HFFc6 (cell line): Measurements from ENCODE around the gene PIK3R2. TPM values are rescaled to one million over a fixed set of nuclear protein-coding genes. Genes with fewer than 3 reads are reported as not detected.
A peak's percentile ranks its signal among the peaks of the same experiment; 100 is the strongest.

Experiments
- DNase-seq: peaks from one replicate; pipeline ENCODE4 v3.0.0-alpha.2; 2018
- H3K27ac Mint-ChIP-seq: 2 replicates; pipeline ENCODE4 v1.8.0; 2020; ENCODE audit warnings: mild to moderate bottlenecking, mixed read lengths
- H3K27me3 Mint-ChIP-seq: 2 replicates; pipeline ENCODE4 v1.8.0; 2021; ENCODE audit warnings: mild to moderate bottlenecking, moderate library complexity, mixed read lengths; ENCODE audit not compliant: insufficient read depth
- H3K36me3 Mint-ChIP-seq: 2 replicates; pipeline ENCODE4 v1.8.0; 2021; ENCODE audit warnings: low read depth, mixed read lengths
- H3K4me1 Mint-ChIP-seq: 2 replicates; pipeline ENCODE4 v1.8.0; 2020; ENCODE audit warnings: low read depth, mixed read lengths
- H3K4me3 Mint-ChIP-seq: 2 replicates; pipeline ENCODE4 v1.8.0; 2020; ENCODE audit warnings: mild to moderate bottlenecking, moderate library complexity, mixed read lengths
- H3K9me3 Mint-ChIP-seq: 2 replicates; pipeline ENCODE4 v1.8.0; 2020; ENCODE audit warnings: mild to moderate bottlenecking, mixed read lengths
- total RNA-seq, 6 experiments: library from RNA; stranded (reverse); fragmentation: NEBNext Ultra II Directional; extraction: Animal tissue kit (Norgen Biotek cat#: 25700); gene quantifications; 2 replicates in 1 of 6; 3 replicates in 5 of 6; pipeline ENCODE4 v1.2.3, GENCODE V29; 2021
- TF ChIP-seq, protein P1 (sequence below): fragments of 200-600 bp; sonication (generic); IDR thresholded peaks from 2 replicates; pipeline ENCODE4 v1.5.0; 2021; ENCODE audit warnings: antibody characterized with exemption, mild to moderate bottlenecking

PIK3R2 gene
- total RNA-seq, 6 experiments from 2014 or later: 51.9 to 66.1 (median 56.0) TPM

DNA sequence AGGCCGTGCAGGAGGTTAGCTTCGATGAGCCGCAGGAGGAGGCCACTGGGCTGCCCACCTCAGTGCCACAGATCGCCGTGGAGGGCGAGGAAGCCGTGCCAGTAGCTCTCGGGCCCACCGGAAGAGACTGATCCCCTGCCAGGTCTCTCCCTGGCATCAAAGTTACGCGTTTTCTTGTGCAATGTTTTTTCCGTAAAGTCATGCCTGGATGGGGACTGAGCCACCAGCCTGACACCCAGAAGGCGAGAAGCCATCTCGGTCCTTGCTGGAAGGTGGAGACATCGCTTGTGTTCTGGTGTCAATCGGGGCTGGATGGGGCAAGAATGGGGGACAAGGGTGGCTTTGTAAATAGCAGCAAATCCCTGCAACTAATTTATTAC is 3.4 kb upstream of the PIK3R2 start:
- H3K36me3 Mint-ChIP-seq: peaks cover 14% of the 10 kb centered on the region
- peaks cover 23% of the 10 kb centered on the region for H3K4me1 Mint-ChIP-seq
- no peak overlapping the region for H3K27ac Mint-ChIP-seq
- no peak overlapping the region for H3K4me3 Mint-ChIP-seq
- peaks cover 5% of the 10 kb centered on the region for H3K27me3 Mint-ChIP-seq
- no peaks in the 10 kb centered on the region for H3K9me3 Mint-ChIP-seq
- no peak for DNase-seq
- TF ChIP-seq, protein P1, sequence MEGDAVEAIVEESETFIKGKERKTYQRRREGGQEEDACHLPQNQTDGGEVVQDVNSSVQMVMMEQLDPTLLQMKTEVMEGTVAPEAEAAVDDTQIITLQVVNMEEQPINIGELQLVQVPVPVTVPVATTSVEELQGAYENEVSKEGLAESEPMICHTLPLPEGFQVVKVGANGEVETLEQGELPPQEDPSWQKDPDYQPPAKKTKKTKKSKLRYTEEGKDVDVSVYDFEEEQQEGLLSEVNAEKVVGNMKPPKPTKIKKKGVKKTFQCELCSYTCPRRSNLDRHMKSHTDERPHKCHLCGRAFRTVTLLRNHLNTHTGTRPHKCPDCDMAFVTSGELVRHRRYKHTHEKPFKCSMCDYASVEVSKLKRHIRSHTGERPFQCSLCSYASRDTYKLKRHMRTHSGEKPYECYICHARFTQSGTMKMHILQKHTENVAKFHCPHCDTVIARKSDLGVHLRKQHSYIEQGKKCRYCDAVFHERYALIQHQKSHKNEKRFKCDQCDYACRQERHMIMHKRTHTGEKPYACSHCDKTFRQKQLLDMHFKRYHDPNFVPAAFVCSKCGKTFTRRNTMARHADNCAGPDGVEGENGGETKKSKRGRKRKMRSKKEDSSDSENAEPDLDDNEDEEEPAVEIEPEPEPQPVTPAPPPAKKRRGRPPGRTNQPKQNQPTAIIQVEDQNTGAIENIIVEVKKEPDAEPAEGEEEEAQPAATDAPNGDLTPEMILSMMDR: no peak

GRCh38 chr19:18150776-18151624 is 2.0 kb upstream of the PIK3R2 start:
- H3K27ac Mint-ChIP-seq: peak overlapping the region; percentile 99
- H3K4me1 Mint-ChIP-seq: peaks cover 24% of the 10 kb centered on the region
- H3K36me3 Mint-ChIP-seq: peaks cover 7% of the 10 kb centered on the region
- peak overlapping the region; percentile 91 for H3K4me3 Mint-ChIP-seq
- no peak for DNase-seq
- TF ChIP-seq, protein P1: no peak
- peaks cover 5% of the 10 kb centered on the region for H3K27me3 Mint-ChIP-seq
- H3K9me3 Mint-ChIP-seq: no peaks in the 10 kb centered on the region

DNA sequence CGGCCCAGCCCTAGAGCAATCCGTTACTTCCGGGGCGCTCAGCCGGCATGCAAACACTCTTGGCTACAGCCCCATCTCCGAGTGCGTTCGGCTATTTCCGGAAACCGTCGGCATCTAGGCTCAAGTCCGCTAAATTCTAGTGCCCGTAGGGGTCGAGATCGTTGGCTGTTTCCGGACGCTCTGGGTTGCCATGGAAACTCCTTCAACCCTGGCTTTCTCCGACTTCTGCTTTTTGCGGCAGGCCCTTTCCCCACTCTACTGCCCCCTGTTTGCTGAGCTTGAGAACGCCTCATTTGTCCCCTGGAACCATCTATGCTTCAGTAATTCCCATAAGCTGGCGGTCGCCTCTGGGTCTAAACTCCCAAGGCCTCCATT is 534 bp upstream of the PIK3R2 start:
- H3K4me1 Mint-ChIP-seq: peaks cover 30% of the 10 kb centered on the region
- peaks cover 4% of the 10 kb centered on the region; the same call in 1 of the 2 replicates for H3K36me3 Mint-ChIP-seq
- peak; percentile 97 for DNase-seq
- peak overlapping the region; percentile 99 for H3K27ac Mint-ChIP-seq
- H3K9me3 Mint-ChIP-seq: no peaks in the 10 kb centered on the region
- TF ChIP-seq, protein P1: peak; percentile 79
- peak overlapping the region; percentile 91 for H3K4me3 Mint-ChIP-seq
- peaks cover 5% of the 10 kb centered on the region for H3K27me3 Mint-ChIP-seq

DNA sequence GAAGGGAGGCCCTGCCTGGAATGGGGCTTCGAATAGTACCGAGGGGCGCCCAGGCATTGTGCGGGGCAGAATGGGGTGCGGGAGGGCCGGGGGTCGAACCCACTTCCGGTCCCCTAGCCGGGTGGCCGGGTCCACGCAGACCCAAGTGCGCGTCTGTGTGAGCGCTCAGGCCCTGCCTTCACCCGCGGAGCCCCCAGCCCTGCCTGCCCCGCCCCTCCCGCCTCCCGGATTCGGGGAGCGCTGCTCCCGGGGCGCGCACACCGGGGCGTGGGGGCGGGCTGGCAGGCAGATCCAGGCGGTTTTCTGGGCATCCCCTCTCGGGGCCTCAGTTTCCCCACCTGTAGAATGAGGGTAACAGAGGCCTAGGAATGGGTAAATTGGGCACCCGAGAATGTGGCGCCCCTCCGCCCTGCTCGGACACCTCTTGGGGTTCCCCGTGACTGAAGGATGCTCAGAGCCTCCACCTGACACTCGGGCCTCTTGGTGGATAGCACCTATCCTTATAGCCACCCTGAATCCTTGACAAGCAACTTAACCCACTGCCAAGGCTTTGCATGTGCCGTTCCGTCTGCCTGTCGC is 682 bp downstream of the PIK3R2 start:
- H3K27me3 Mint-ChIP-seq: peaks cover 5% of the 10 kb centered on the region
- TF ChIP-seq, protein P1: no peak
- peaks cover 4% of the 10 kb centered on the region; the same call in 1 of the 2 replicates for H3K36me3 Mint-ChIP-seq
- H3K4me1 Mint-ChIP-seq: peaks cover 30% of the 10 kb centered on the region
- peak overlapping the region; percentile 73 for H3K27ac Mint-ChIP-seq
- H3K4me3 Mint-ChIP-seq: peak overlapping the region; percentile 90
- no peak for DNase-seq
- H3K9me3 Mint-ChIP-seq: no peaks in the 10 kb centered on the region

DNA sequence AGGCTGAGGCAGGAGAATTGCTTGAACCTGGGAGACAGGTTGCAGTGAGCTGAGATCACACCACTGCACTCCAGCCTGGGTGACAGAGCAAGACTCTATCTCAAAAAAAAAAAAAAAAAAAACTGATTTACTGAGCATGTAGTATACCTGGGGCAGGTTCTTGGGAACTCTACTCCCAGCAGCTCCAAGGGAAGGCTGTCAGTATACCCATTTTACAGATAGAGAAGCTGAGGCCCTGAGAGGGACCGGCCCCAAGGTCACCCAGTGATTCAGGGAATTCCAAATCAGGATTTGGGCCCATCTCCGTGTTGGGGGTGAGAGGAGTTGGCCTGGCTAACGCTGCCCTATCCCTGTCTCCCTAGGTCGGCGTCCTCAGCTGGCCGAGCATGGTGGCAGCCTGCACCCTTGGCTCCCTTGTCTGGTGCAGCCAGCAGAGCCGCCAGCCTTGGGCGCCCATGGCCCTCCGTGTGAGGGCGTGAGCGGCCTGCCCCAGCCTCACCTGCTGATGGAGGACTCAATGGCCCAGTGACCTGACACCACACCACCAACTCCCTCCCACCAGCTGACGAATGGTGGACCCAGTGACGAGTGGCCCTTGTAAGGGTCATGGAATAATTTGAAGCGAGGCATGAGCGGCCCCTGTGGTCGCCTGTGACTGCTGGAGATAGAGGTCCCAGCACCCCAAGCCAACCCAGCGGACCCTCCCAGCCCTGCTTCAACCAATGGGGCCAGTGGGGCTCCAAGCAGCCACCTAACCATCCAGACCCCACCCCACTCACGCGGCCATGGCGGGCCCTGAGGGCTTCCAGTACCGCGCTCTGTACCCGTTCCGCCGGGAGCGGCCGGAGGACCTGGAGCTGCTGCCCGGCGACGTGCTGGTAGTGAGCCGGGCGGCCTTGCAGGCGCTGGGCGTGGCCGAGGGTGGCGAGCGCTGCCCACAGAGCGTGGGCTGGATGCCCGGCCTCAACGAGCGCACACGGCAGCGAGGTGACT is 2.4 kb downstream of the PIK3R2 start:
- peaks cover 33% of the 10 kb centered on the region for H3K4me1 Mint-ChIP-seq
- TF ChIP-seq, protein P1: no peak
- no peak overlapping the region for H3K4me3 Mint-ChIP-seq
- no peaks in the 10 kb centered on the region for H3K9me3 Mint-ChIP-seq
- H3K27me3 Mint-ChIP-seq: peaks cover 5% of the 10 kb centered on the region
- no peak overlapping the region for H3K27ac Mint-ChIP-seq
- no peak for DNase-seq
- peaks cover 6% of the 10 kb centered on the region; the same call in 1 of the 2 replicates for H3K36me3 Mint-ChIP-seq
